ENCODE measurements around the gene DDIT4L. TPM values are rescaled to one million over a fixed set of nuclear protein-coding genes. Genes with fewer than 3 reads are reported as not detected.

DDIT4L gene
- total and polyA plus RNA-seq, 2 donors (not counting 1 experiment from before 2014, with no cell fraction given), result 6.4 to 14.2 TPM

DNA sequence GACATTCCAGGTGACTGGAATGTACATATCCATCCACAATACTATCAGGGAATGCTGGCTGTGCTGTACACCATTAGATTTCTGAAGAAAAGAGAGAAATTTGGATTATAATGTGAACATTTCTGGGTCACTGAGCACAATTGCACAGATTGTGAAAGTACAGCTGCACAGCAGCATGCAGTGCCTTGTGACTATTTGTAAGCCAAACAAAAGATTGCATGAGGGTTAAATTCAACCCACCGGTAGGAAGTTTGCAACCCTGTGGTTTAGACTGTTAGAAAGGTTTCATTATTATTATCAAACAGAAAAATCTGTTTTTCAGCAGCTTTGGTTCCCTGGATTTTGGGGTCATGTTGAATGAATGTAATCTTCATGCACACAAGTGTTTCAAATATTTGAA lies 24.5 kb downstream of the DDIT4L start:
- Histone ChIP-seq H4K20me1 (ENCODE audit: control insufficient read depth, extremely low read depth, insufficient read depth, low read length) (no peaks in the 10 kb centered on the region), H3K36me3 (ENCODE audit: control insufficient read depth, insufficient read depth, low read length) (no peaks in the 10 kb centered on the region), H3K4me2 (ENCODE audit: extremely low read depth, insufficient read depth, low read length) (no peak overlapping the region), H3K79me2 (ENCODE audit: control insufficient read depth, insufficient read depth, low read length) (no peaks in the 10 kb centered on the region), H3K9ac (ENCODE audit: insufficient read depth, low read length) (no peak overlapping the region), H3K27me3 (ENCODE audit: control insufficient read depth, insufficient read depth, low read length) (no peaks in the 10 kb centered on the region), H3K4me3 (replicated peaks in 1 of 4; ENCODE audit: control extremely low read depth in 1 of 4, insufficient read depth in 1 of 4, low read depth in 3 of 4, low read length in 4 of 4) (no peak overlapping the region), H3K27ac (ENCODE audit: insufficient read depth, low read length) (no peak overlapping the region), H3K9me3 (ENCODE audit: control insufficient read depth, insufficient read depth, low read depth, low read length) (no peaks in the 10 kb centered on the region), H3K4me1 (ENCODE audit: control insufficient read depth, extremely low read depth, insufficient read depth, low read length) (no peaks in the 10 kb centered on the region), H2AFZ (ENCODE audit: low read length) (no peak overlapping the region)
- peak in 1 of 2 donors; percentile 34 for DNase-seq (ENCODE audit: low read depth in 2 of 2)
- TF ChIP-seq, protein P1, sequence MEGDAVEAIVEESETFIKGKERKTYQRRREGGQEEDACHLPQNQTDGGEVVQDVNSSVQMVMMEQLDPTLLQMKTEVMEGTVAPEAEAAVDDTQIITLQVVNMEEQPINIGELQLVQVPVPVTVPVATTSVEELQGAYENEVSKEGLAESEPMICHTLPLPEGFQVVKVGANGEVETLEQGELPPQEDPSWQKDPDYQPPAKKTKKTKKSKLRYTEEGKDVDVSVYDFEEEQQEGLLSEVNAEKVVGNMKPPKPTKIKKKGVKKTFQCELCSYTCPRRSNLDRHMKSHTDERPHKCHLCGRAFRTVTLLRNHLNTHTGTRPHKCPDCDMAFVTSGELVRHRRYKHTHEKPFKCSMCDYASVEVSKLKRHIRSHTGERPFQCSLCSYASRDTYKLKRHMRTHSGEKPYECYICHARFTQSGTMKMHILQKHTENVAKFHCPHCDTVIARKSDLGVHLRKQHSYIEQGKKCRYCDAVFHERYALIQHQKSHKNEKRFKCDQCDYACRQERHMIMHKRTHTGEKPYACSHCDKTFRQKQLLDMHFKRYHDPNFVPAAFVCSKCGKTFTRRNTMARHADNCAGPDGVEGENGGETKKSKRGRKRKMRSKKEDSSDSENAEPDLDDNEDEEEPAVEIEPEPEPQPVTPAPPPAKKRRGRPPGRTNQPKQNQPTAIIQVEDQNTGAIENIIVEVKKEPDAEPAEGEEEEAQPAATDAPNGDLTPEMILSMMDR (conservative IDR thresholded peaks at IDR 0.05 in 1 of 2, IDR thresholded peaks at IDR 0.05 in 1 of 2; ENCODE audit: low read depth in 1 of 2, low read length in 2 of 2), result no peak
- TF ChIP-seq EZH2 (IDR thresholded peaks at IDR 0.05; ENCODE audit: low read length, missing control alignments), result no peak

GRCh38 chr4:100164808-100165760 lies 25.2 kb downstream of the DDIT4L start:
- H4K20me1 ChIP-seq (ENCODE audit: control insufficient read depth, extremely low read depth, insufficient read depth, low read length), result no peaks in the 10 kb centered on the region
- H3K27ac ChIP-seq (ENCODE audit: insufficient read depth, low read length), result no peak overlapping the region
- H3K9me3 ChIP-seq (ENCODE audit: control insufficient read depth, insufficient read depth, low read depth, low read length), result no peaks in the 10 kb centered on the region
- no peak overlapping the region for H3K9ac ChIP-seq (ENCODE audit: insufficient read depth, low read length)
- no peaks in the 10 kb centered on the region for H3K4me1 ChIP-seq (ENCODE audit: control insufficient read depth, extremely low read depth, insufficient read depth, low read length)
- H3K4me2 ChIP-seq (ENCODE audit: extremely low read depth, insufficient read depth, low read length), result no peak overlapping the region
- no peaks in the 10 kb centered on the region for H3K36me3 ChIP-seq (ENCODE audit: control insufficient read depth, insufficient read depth, low read length)
- no peak overlapping the region for H2AFZ ChIP-seq (ENCODE audit: low read length)
- H3K4me3 ChIP-seq (replicated peaks in 1 of 4; ENCODE audit: control extremely low read depth in 1 of 4, insufficient read depth in 1 of 4, low read depth in 3 of 4, low read length in 4 of 4), result no peak overlapping the region
- DNase-seq (ENCODE audit: low read depth in 2 of 2), result no peak
- no peaks in the 10 kb centered on the region for H3K79me2 ChIP-seq (ENCODE audit: control insufficient read depth, insufficient read depth, low read length)
- no peaks in the 10 kb centered on the region for H3K27me3 ChIP-seq (ENCODE audit: control insufficient read depth, insufficient read depth, low read length)
- TF ChIP-seq, protein P1 (conservative IDR thresholded peaks at IDR 0.05 in 1 of 2, IDR thresholded peaks at IDR 0.05 in 1 of 2; ENCODE audit: low read depth in 1 of 2, low read length in 2 of 2), result no peak
- TF ChIP-seq EZH2 (IDR thresholded peaks at IDR 0.05; ENCODE audit: low read length, missing control alignments), result no peak

DNA sequence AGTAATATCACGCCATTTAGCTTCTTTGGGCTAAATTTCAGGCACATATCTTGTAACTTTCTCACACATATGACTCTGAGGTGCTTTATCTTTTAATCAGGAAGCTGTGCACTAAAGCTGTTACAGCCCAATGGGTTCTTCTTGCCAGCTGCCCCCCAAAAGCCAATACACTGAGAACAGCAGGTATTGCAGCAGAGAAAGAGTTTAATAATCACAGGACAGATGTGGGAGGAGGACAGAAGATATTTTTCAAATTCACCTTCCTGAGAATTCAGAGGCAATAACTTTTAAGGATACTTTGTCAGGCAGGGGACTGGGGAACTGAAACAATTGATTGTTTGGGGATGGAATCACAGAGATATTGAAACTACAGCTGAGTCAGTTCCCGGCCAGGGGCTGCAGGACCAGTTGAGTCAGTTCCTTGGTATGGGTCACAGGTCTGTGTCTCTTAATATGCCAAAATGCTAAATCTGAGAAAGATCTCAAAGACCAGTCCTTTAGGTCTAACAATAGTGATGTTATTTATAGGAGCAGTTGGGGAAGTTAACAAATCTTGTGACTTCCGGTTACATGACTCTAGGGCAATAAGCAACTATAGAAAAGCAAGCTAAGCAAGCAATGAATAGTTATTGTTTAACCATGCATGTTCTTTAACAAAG lies 28.1 kb downstream of the DDIT4L start:
- Histone ChIP-seq H3K9me3 (ENCODE audit: control insufficient read depth, insufficient read depth, low read depth, low read length) (no peaks in the 10 kb centered on the region), H3K9ac (ENCODE audit: insufficient read depth, low read length) (no peak overlapping the region), H3K79me2 (ENCODE audit: control insufficient read depth, insufficient read depth, low read length) (no peaks in the 10 kb centered on the region), H3K36me3 (ENCODE audit: control insufficient read depth, insufficient read depth, low read length) (no peaks in the 10 kb centered on the region), H3K27ac (ENCODE audit: insufficient read depth, low read length) (no peak overlapping the region), H3K4me3 (replicated peaks in 1 of 4; ENCODE audit: control extremely low read depth in 1 of 4, insufficient read depth in 1 of 4, low read depth in 3 of 4, low read length in 4 of 4) (no peak overlapping the region), H3K27me3 (ENCODE audit: control insufficient read depth, insufficient read depth, low read length) (no peaks in the 10 kb centered on the region), H3K4me1 (ENCODE audit: control insufficient read depth, extremely low read depth, insufficient read depth, low read length) (no peaks in the 10 kb centered on the region), H3K4me2 (ENCODE audit: extremely low read depth, insufficient read depth, low read length) (no peak overlapping the region), H2AFZ (ENCODE audit: low read length) (no peak overlapping the region), H4K20me1 (ENCODE audit: control insufficient read depth, extremely low read depth, insufficient read depth, low read length) (no peaks in the 10 kb centered on the region)
- DNase-seq (ENCODE audit: low read depth in 2 of 2), result no peak
- TF ChIP-seq, protein P1 (conservative IDR thresholded peaks at IDR 0.05 in 1 of 2, IDR thresholded peaks at IDR 0.05 in 1 of 2; ENCODE audit: low read depth in 1 of 2, low read length in 2 of 2), result no peak
- TF ChIP-seq EZH2 (IDR thresholded peaks at IDR 0.05; ENCODE audit: low read length, missing control alignments), result no peak
